Memory B cell (primary cell): ENCODE data around the gene SPTB.

Experiments used
- ATAC-seq: fragments of 150-1000 bp; cut with Tn5 transposase; 2 replicates; pipeline ENCODE4 v1.10.0; 2021; ENCODE audit warnings: low read depth, mild to moderate bottlenecking, moderate library complexity
- DNase-seq, 2 donors: peaks; one replicate each; pipeline ENCODE4 v3.0.0; 2022; ENCODE audit warnings: low spot score in 2 of 2
- H3K27ac Mint-ChIP-seq: one replicate; pipeline ENCODE4 v1.8.0; 2022; ENCODE audit warnings: mild to moderate bottlenecking, moderate library complexity, mixed read lengths
- H3K27me3 Mint-ChIP-seq: one replicate; pipeline ENCODE4 v1.8.0; 2022; ENCODE audit warnings: mixed read lengths
- H3K36me3 Mint-ChIP-seq: one replicate; pipeline ENCODE4 v1.8.0; 2022; ENCODE audit warnings: mild to moderate bottlenecking, mixed read lengths
- H3K4me1 Mint-ChIP-seq: one replicate; pipeline ENCODE4 v1.8.0; 2022; ENCODE audit warnings: mixed read lengths
- H3K4me3 Mint-ChIP-seq: one replicate; pipeline ENCODE4 v1.8.0; 2022; ENCODE audit warnings: mild to moderate bottlenecking, moderate library complexity, mixed read lengths
- H3K9me3 Mint-ChIP-seq: one replicate; pipeline ENCODE4 v1.8.0; 2022; ENCODE audit warnings: mixed read lengths

The SPTB gene

DNA sequence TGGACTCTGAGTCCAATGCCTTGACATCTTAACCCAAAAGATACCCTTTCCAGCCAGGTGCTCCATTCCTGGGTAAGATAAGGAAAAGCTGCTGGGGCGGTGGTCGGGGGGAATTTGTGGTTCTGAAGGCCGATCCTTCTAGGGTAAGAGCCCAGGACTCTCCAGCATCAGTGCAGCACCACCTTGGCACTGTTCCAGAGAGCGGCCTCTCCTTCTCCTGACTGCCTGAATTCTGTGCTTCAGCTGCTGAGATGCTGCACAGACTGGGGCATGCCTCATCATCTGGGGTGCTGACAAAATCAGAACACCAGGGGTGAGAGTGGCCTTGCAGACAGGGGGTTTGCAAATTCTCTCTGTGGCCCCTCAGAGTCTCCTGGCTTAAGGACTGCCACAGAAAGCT, 87.5 kb downstream of the SPTB start:
- DNase-seq (no peak), ATAC-seq (no peak)
- Mint-ChIP-seq H3K27ac (no peak overlapping the region), H3K4me1 (no peaks in the 10 kb centered on the region), H3K4me3 (no peak overlapping the region), H3K36me3 (no peaks in the 10 kb centered on the region), H3K27me3 (peaks cover 6% of the 10 kb centered on the region), H3K9me3 (no peaks in the 10 kb centered on the region)

DNA sequence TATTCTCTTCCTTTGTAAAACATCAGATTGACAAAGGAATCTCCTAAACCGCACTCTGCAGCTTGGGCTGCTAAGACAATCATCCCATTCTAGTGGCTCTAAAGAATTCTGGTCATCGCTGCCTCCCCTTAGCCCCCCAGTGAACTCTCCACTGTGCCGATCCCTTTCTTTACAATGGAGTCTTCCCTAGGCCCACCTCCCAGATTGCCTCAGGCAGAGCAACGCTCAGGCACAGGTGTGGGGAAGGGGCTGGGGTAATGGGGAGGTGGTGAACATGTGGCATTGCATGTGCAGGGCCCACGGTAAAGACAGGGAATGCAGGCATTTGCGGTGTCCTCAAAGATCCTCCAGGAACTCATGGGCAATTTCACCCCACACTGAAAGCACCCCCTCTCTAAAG, 89.2 kb downstream of the SPTB start:
- DNase-seq = no peak
- H3K4me3 Mint-ChIP-seq = no peak overlapping the region
- no peaks in the 10 kb centered on the region for H3K4me1 Mint-ChIP-seq
- peaks cover 9% of the 10 kb centered on the region for H3K27me3 Mint-ChIP-seq
- ATAC-seq = no peak
- H3K36me3 Mint-ChIP-seq = no peaks in the 10 kb centered on the region
- H3K27ac Mint-ChIP-seq = no peak overlapping the region
- H3K9me3 Mint-ChIP-seq = no peaks in the 10 kb centered on the region

DNA sequence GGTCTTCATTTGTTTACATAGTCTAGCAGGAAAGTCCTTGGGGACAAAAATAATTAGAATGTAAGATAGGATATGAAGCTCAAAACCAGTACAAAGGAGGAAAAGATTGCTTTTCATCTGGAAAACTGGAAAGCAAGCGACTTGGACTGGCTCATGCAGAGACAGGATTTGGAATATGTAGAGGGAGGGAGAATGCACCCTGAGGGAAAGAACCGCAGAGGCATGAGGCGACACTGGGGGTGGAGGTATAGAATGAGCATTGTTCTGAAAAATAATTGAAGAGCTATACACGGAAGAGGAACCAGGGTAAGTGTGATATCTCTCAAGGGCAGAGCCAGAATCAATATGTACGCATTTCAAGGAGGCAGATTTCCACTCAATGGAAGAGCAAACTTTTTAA, 90.0 kb downstream of the SPTB start:
- no peak overlapping the region for H3K27ac Mint-ChIP-seq
- no peak for DNase-seq
- no peaks in the 10 kb centered on the region for H3K4me1 Mint-ChIP-seq
- peaks cover 9% of the 10 kb centered on the region for H3K27me3 Mint-ChIP-seq
- no peaks in the 10 kb centered on the region for H3K36me3 Mint-ChIP-seq
- ATAC-seq = no peak
- H3K9me3 Mint-ChIP-seq = no peaks in the 10 kb centered on the region
- no peak overlapping the region for H3K4me3 Mint-ChIP-seq

DNA sequence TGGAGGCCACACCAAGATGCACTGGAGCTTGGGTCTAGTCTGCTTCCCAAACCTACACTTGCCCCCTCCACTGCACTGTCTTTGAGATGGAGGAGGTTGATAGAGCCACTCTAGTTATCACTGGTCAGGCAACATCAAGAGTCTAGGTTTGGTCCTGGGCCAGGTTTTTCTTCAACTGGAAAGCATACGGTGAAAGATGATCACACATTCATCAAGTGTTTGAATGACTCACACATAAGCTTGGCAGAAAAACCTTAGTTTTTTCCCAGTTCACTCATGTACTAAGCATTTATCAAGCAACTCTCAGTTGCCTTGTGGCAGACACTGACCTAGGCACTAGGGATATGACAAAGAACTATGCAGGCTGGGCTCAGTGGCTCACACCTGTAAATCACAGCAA, 91.0 kb downstream of the SPTB start:
- no peak for ATAC-seq
- no peaks in the 10 kb centered on the region for H3K4me1 Mint-ChIP-seq

DNA sequence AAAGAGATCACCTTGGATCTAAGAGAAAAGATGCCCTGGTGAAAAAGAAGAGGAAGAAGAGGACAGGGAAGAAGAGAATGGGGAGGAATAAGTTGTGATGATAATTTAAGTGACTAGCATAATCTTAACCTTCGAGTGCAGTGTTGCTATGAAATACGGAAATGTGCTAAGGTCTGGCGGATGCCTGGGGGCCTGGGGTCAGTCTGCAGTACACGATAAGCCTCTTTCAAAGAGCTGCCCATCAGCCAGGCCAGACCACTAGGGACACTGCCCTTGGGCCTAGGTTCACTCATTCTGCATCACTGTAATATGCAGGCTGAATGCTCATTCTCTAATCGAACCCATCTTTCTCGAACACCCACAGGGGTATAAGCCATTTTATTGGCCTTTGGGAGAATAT, 92.1 kb downstream of the SPTB start:
- peaks cover 5% of the 10 kb centered on the region for H3K27me3 Mint-ChIP-seq
- H3K36me3 Mint-ChIP-seq = no peaks in the 10 kb centered on the region
- DNase-seq (no peak), ATAC-seq (no peak)
- no peaks in the 10 kb centered on the region for H3K9me3 Mint-ChIP-seq
- no peak overlapping the region for H3K4me3 Mint-ChIP-seq
- no peak overlapping the region for H3K27ac Mint-ChIP-seq
- no peaks in the 10 kb centered on the region for H3K4me1 Mint-ChIP-seq

More for the DNA sequence above, 91.0 kb downstream of the SPTB start:
- Mint-ChIP-seq H3K36me3 (no peaks in the 10 kb centered on the region), H3K27me3 (peaks cover 5% of the 10 kb centered on the region), H3K27ac (no peak overlapping the region), H3K9me3 (no peaks in the 10 kb centered on the region), H3K4me3 (no peak overlapping the region)
- DNase-seq = no peak

DNA sequence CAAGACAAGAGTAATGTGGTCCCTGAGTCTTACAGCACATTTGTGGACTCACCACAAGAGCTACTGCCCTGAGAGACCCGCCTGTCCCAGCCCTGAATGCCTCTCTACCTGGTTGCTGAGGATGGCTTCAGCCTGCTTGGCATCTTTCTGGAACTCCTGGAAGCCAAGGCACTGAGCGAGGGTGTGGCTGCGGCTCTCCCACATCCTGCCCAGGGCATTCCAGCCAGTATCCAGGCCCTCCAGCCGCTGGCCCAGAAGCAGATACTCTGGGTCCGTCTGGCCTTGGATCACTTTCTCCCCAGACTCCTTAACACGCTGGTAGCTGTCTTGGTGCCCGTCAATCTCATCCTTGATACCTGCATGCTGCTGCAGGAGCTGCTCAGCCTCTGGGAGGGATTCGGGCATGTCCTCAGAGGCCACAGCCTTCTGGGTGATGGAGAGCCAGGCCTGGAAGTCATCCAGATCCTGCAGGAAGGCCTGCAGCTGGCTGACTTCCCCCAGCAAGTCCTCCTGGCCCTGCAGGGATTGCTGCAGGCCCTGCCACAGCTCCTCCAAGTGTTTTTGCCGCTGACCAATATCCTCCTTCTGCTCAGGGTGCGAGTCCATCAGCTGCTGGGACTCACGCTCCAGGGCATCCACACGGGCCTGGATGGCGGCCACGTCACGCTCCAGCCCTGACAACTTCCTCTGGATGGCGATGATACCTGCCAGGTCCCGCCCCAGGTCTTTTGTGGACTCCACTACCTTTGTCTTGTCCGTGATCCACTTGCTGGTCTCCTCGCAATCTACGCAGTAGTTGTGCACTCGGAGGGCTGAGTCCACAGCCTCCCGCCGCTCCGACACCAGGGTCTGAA, 93.2 kb downstream of the SPTB start:
- Mint-ChIP-seq H3K27ac (no peak overlapping the region), H3K36me3 (no peaks in the 10 kb centered on the region), H3K4me3 (no peak overlapping the region), H3K4me1 (no peaks in the 10 kb centered on the region), H3K27me3 (peaks cover 5% of the 10 kb centered on the region), H3K9me3 (no peaks in the 10 kb centered on the region)
- DNase-seq (no peak), ATAC-seq (no peak)

DNA sequence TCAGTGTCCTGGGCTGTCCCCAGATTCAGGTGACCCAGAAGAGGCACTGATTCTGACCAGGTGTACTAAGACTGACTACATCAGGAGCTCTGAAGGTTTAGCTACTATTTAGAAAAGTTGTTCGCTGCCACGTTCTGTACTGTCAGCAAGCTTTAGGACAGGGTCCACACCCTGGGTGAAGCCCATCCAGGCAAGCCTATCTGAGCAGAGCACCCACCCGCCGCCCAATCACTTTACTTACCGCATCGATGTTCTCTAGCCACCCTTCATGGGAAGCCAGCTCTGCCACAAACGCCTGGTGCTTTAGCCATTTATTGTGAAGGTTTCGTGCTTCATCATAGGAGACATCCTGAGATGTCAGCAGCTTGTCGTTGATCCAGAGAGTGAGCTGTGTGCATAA, 95.7 kb downstream of the SPTB start:
- Mint-ChIP-seq H3K27me3 (peaks cover 7% of the 10 kb centered on the region), H3K4me1 (no peaks in the 10 kb centered on the region), H3K9me3 (no peaks in the 10 kb centered on the region), H3K4me3 (no peak overlapping the region), H3K36me3 (no peaks in the 10 kb centered on the region), H3K27ac (no peak overlapping the region)
- ATAC-seq = no peak
- DNase-seq = no peak

DNA sequence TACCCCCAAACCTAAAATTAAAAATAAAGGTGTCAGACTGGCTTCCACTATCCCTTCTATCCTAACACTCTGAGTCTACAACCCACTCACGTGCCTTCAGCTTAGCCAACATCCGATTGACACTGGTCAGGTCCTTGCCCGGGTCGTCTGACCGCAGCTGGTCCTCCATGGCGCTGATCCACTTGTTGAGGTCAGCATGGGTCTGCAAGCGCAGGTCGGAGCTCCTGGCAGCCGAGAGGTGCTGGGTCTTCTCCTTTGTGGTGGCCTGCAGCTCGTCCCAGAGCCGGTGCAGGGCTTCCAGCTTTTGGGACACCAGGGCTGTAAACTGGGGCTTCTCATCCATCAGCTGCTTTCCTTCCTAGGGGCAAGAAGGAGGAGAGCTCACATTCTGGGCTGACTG, 97.5 kb downstream of the SPTB start:
- no peak overlapping the region for H3K27ac Mint-ChIP-seq
- no peak for ATAC-seq
- H3K36me3 Mint-ChIP-seq = no peaks in the 10 kb centered on the region
- no peaks in the 10 kb centered on the region for H3K9me3 Mint-ChIP-seq
- no peaks in the 10 kb centered on the region for H3K4me1 Mint-ChIP-seq
- no peak overlapping the region for H3K4me3 Mint-ChIP-seq
- peaks cover 6% of the 10 kb centered on the region for H3K27me3 Mint-ChIP-seq
- DNase-seq = no peak

DNA sequence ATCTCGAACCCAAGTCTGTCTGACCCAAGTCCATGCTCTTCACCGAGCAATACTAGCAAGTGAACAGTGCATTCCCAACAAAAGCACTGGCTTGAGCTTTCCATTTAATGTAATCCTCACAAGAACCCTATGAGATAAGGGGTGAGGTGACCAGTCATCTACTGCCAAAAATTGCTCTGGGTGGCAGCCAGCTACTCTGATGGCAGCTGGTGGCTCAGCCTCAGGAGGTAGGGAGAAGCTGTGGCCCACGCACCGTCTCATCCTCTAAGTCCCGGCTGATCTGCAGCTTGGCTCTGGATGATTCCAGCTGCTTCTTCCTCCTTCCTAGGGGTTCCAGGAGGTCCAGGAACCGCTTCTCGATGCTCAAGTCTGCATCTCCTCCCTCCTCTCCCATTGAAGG, 100.2 kb downstream of the SPTB start:
- H3K9me3 Mint-ChIP-seq = no peaks in the 10 kb centered on the region
- DNase-seq (no peak), ATAC-seq (no peak)
- no peaks in the 10 kb centered on the region for H3K4me1 Mint-ChIP-seq
- H3K27ac Mint-ChIP-seq = no peak overlapping the region
- no peaks in the 10 kb centered on the region for H3K36me3 Mint-ChIP-seq
- H3K4me3 Mint-ChIP-seq = no peak overlapping the region
- H3K27me3 Mint-ChIP-seq = peaks cover 5% of the 10 kb centered on the region

DNA sequence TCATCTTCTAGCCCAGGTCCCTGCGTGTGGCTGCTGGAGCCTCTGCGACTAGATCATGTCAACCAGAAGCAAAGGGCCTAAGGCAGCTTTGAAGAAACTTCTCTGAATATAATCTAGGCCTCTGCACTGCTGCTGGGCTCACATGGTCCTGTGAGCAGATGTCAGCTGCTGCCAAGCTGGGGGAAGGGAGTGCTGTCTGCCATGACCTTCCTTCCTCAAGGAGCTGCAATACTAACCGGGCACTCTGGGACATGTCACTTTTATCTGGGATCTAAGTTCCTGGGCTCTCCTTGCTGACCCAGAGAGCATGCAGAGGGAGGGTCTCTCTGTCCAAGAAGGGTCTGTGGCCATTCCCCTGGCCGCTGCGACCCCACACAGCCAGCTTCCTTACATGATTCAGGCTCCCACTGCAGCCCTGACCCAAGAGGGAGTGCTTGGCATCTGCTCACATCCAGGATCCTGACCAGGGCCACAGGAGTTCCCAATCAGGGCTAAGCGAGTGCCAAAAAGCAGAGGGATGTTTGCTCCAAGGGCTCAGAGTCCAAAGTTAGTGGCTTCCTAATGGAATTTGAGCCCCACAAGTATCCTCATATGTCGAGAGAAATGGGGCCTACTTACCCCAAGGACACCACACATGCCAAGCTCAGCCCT, 101.5 kb downstream of the SPTB start:
- no peak for DNase-seq
- no peaks in the 10 kb centered on the region for H3K4me1 Mint-ChIP-seq
- H3K36me3 Mint-ChIP-seq = no peaks in the 10 kb centered on the region
- H3K27me3 Mint-ChIP-seq = peaks cover 5% of the 10 kb centered on the region
- no peak overlapping the region for H3K27ac Mint-ChIP-seq
- no peaks in the 10 kb centered on the region for H3K9me3 Mint-ChIP-seq
- ATAC-seq = no peak
- H3K4me3 Mint-ChIP-seq = no peak overlapping the region

DNA sequence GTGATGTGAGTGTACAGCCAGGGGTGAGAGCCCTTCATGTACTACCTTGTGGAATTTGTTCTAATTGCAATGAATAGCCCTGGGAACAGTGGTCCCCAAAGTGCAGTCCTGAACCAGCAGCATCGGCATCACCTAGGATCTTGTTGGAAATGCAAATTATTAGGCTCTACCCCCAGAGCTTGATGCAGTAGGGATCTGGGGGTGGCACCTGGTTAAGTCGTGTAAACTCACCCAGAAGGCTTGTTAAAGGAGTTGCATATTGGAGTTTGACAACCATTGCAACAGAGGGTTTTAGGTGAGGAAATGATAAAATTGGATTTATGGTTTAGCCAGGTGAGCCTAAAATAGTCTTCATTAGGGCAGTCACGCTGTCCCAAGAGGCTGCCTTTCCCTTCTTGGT, 102.2 kb downstream of the SPTB start:
- DNase-seq = no peak
- H3K27ac Mint-ChIP-seq = no peak overlapping the region
- peaks cover 5% of the 10 kb centered on the region for H3K27me3 Mint-ChIP-seq
- no peak for ATAC-seq
- no peak overlapping the region for H3K4me3 Mint-ChIP-seq
- no peaks in the 10 kb centered on the region for H3K36me3 Mint-ChIP-seq
- H3K9me3 Mint-ChIP-seq = no peaks in the 10 kb centered on the region
- no peaks in the 10 kb centered on the region for H3K4me1 Mint-ChIP-seq

DNA sequence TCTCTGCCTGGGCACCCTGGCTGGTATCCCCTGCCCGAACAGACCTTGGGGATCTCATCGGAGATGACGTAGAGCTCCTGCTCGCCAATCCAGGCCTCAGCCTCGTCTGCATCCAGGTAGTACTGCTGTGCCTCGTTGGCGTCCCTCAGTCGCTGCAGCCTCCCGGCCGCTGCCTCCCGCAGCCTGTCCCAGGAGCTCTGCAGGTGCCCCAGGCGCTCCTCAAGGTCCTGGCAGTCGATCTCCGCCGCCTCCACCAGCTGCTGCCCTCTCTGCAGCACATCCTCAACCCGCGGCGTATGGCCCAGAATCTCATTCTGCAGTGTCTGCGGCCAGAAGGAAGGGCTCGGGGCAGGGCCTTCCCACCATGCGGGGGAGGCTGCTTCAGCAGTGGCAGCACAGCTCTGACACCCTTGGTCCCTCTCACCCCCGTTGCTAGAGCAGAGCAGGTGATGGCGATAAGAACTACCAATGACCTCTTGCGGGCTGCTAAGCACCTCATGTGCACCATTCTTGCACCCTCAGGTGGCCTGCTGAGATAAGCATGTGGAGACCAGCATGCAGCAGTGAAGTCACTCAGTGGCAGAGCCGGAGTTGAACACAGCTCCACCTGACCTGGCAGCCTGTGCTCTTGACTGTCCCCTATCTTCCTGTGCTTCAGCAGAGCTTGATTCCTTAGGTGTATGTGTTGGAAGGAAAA, 104.5 kb downstream of the SPTB start:
- Mint-ChIP-seq H3K36me3 (no peaks in the 10 kb centered on the region), H3K27me3 (peaks cover 5% of the 10 kb centered on the region), H3K9me3 (no peaks in the 10 kb centered on the region), H3K4me3 (no peak overlapping the region), H3K4me1 (no peaks in the 10 kb centered on the region), H3K27ac (no peak overlapping the region)
- DNase-seq (no peak), ATAC-seq (no peak)

DNA sequence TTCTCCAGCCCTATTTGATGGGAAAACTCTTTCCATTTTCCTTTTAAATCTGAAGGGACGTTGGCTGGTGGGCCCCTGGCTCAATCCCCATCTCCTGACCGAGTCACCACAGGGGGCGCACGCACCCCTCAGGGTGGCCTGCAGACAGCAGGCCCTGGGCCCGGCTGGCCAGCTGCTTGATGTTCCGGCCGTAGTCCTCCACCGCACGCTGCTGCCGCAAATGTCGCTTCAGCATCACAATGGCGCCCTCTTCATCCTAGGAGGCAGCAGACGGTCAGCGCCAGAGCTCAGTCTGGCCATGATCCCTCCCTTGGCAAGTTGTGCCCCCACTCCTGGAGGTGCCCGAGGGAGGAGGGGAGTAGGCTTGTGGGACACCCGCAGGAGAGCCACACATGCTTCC, 105.4 kb downstream of the SPTB start:
- ATAC-seq = no peak
- H3K9me3 Mint-ChIP-seq = no peaks in the 10 kb centered on the region
- no peak overlapping the region for H3K27ac Mint-ChIP-seq
- no peak for DNase-seq
- peaks cover 3% of the 10 kb centered on the region for H3K27me3 Mint-ChIP-seq
- H3K36me3 Mint-ChIP-seq = no peaks in the 10 kb centered on the region
- H3K4me1 Mint-ChIP-seq = no peaks in the 10 kb centered on the region
- no peak overlapping the region for H3K4me3 Mint-ChIP-seq

DNA sequence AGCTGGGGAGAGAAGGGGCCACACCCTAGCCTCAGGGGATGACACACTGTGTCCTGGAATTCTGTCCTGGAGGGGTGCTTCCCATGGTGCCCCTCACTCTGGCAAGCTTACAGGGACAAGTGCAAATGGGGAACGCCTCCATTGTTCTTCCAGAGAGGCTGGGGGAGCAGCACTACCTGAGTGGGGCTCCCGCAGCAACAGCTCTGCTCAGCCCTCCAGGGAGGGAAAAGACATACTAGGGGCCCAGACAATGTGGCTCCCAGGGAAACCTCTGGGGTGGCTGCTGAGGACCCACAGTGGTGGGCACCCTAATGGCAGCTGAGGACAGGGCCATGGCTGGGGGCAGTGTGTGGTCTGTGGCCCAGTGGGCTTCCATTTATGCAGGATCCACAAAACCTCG, 106.1 kb downstream of the SPTB start:
- Mint-ChIP-seq H3K36me3 (no peaks in the 10 kb centered on the region), H3K27ac (no peak overlapping the region), H3K9me3 (no peaks in the 10 kb centered on the region), H3K4me3 (no peak overlapping the region), H3K4me1 (no peaks in the 10 kb centered on the region), H3K27me3 (peaks cover 3% of the 10 kb centered on the region)
- DNase-seq (no peak), ATAC-seq (no peak)
